ENCODE measurements around the gene MAP2.

MAP2 gene

GRCh38 chr2:209763106-209763505 is 339.3 kb downstream of the MAP2 start:
- H3K9me3 Mint-ChIP-seq: no peaks in the 10 kb centered on the region
- no peak overlapping the region for H3K27ac Mint-ChIP-seq
- H3K27me3 Mint-ChIP-seq (ENCODE audit: low read depth): peaks cover 5% of the 10 kb centered on the region
- no peaks in the 10 kb centered on the region for H3K36me3 Mint-ChIP-seq (ENCODE audit: low read depth)
- TF ChIP-seq, protein P1, sequence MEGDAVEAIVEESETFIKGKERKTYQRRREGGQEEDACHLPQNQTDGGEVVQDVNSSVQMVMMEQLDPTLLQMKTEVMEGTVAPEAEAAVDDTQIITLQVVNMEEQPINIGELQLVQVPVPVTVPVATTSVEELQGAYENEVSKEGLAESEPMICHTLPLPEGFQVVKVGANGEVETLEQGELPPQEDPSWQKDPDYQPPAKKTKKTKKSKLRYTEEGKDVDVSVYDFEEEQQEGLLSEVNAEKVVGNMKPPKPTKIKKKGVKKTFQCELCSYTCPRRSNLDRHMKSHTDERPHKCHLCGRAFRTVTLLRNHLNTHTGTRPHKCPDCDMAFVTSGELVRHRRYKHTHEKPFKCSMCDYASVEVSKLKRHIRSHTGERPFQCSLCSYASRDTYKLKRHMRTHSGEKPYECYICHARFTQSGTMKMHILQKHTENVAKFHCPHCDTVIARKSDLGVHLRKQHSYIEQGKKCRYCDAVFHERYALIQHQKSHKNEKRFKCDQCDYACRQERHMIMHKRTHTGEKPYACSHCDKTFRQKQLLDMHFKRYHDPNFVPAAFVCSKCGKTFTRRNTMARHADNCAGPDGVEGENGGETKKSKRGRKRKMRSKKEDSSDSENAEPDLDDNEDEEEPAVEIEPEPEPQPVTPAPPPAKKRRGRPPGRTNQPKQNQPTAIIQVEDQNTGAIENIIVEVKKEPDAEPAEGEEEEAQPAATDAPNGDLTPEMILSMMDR (IDR thresholded peaks at IDR 0.05; ENCODE audit: unreplicated experiment in 3 of 3): no peak
- H3K4me1 Mint-ChIP-seq: no peaks in the 10 kb centered on the region
- H3K4me3 Mint-ChIP-seq: no peak overlapping the region

DNA sequence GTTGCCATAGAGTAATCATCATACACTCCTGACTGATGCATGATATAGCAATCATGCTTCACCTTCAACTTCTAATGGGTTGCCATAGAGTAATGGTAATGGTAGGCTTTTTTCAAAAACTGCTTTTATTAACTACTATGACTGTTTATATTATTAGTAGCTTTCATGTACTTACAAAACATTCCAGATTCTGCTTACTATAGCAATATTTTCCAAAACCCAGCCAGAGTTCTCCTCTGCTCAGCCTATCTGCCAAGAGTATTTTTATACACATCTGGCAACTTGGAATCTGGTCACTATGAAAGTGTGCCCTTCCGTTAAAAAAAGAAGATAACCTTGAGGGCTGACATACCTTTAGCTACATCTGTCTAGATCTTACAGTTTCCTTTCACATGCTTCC is 342.8 kb downstream of the MAP2 start:
- Mint-ChIP-seq H3K27ac (no peak overlapping the region), H3K4me3 (no peak overlapping the region), H3K4me1 (no peaks in the 10 kb centered on the region), H3K9me3 (no peaks in the 10 kb centered on the region), H3K27me3 (ENCODE audit: low read depth) (peaks cover 19% of the 10 kb centered on the region), H3K36me3 (ENCODE audit: low read depth) (no peaks in the 10 kb centered on the region)
- TF ChIP-seq, protein P1 (IDR thresholded peaks at IDR 0.05; ENCODE audit: unreplicated experiment in 3 of 3): no peak

GRCh38 chr2:209767316-209767715 is 343.5 kb downstream of the MAP2 start:
- H3K27ac Mint-ChIP-seq: no peak overlapping the region
- TF ChIP-seq, protein P1 (IDR thresholded peaks at IDR 0.05; ENCODE audit: unreplicated experiment in 3 of 3): no peak
- H3K4me1 Mint-ChIP-seq: no peaks in the 10 kb centered on the region
- peaks cover 19% of the 10 kb centered on the region for H3K27me3 Mint-ChIP-seq (ENCODE audit: low read depth)
- H3K4me3 Mint-ChIP-seq: no peak overlapping the region
- no peaks in the 10 kb centered on the region for H3K36me3 Mint-ChIP-seq (ENCODE audit: low read depth)
- no peaks in the 10 kb centered on the region for H3K9me3 Mint-ChIP-seq

- peak overlapping the region in 1 of 3 experiments; percentile 42 for H3K4me3 Mint-ChIP-seq
- peaks cover 25% of the 10 kb centered on the region for H3K27me3 Mint-ChIP-seq (ENCODE audit: low read depth)
- H3K4me1 Mint-ChIP-seq: no peaks in the 10 kb centered on the region
- H3K9me3 Mint-ChIP-seq: no peaks in the 10 kb centered on the region
- TF ChIP-seq, protein P1 (IDR thresholded peaks at IDR 0.05; ENCODE audit: unreplicated experiment in 3 of 3): no peak
- H3K36me3 Mint-ChIP-seq (ENCODE audit: low read depth): no peaks in the 10 kb centered on the region
- H3K27ac Mint-ChIP-seq: no peak overlapping the region
Observed at GRCh38 chr2:209768557-209768956, 344.7 kb downstream of the MAP2 start.

DNA sequence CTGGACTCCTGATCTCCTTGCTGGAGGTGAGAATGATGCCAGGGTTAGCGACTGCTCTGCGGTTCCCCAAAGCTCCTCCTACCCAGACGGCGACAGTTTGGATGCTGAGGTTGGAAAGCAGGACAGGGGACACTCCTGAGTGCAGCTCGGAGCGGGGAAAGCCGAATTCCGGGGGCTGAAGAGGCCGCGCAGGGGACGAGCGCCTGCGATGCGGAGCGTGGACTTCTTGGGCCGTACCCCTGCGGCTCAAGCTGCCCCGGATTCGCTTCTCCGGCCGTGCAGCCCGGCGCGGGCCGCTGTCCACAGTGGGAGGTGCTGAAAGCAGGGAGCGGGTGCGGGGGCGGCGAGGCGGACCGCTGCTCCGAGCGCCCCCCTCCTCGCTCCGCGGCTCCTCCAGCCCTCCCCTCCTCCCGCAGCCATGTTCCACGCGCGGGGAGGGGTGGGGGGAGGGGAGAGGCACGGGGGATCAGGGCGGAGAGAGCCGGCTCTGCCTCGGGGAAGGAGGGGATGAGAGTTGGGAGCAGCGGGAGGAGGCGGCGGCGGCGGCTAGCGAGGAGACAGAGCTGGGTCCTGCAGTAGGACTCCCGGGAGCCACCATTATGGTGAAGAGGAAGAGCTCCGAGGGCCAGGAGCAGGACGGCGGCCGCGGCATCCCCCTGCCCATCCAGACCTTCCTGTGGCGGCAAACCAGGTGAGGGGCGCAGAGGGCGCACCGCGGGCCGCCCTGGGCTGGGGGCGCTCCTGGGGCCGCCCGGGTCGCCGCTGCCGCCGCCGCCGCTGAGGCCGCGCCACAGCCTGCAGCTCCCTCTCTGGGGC is 347.8 kb downstream of the MAP2 start, which contains the start of gene UNC80:
TSS of gene UNC80 (plus strand) at position 359 of the 816 bp plus-strand sequence. CDS start at position 600, 241 bp downstream.
- H3K27me3 Mint-ChIP-seq (ENCODE audit: low read depth): peaks cover 38% of the 10 kb centered on the region
- no peak within 1 kb of the TSS for H3K27ac Mint-ChIP-seq
- H3K36me3 Mint-ChIP-seq (ENCODE audit: low read depth): no peaks in the 10 kb centered on the region
- H3K9me3 Mint-ChIP-seq: no peaks in the 10 kb centered on the region
- H3K4me3 Mint-ChIP-seq: peak within 1 kb of the TSS; percentile 78 to 83 (median 82)
- no peaks in the 10 kb centered on the region for H3K4me1 Mint-ChIP-seq
- TF ChIP-seq, protein P1 (IDR thresholded peaks at IDR 0.05; ENCODE audit: unreplicated experiment in 3 of 3): no peak

DNA sequence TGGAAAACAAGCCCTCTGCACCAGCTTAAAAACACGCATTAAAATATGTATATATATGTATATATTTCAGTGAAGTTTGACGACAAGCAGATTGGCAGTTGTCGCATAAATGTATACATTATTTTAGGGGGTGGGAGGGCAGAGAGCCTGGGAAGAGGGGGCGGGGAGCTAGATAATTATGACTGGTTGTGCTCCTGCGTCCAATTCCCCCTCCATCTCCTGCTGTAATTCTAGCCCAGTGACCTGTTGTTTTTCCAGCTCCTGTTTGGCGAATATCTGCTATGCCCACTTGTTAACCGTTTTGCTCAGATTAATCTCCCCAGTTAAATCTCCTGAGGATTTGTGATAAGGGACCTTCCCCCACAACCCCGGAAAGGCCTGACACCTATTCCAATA is 348.4 kb downstream of the MAP2 start:
- TF ChIP-seq, protein P1 (IDR thresholded peaks at IDR 0.05; ENCODE audit: unreplicated experiment in 3 of 3): no peak
- no peaks in the 10 kb centered on the region for H3K36me3 Mint-ChIP-seq (ENCODE audit: low read depth)
- no peak overlapping the region for H3K27ac Mint-ChIP-seq
- peaks cover 38% of the 10 kb centered on the region for H3K27me3 Mint-ChIP-seq (ENCODE audit: low read depth)
- no peaks in the 10 kb centered on the region for H3K9me3 Mint-ChIP-seq
- peak overlapping the region; percentile 78 to 83 (median 82) for H3K4me3 Mint-ChIP-seq
- no peaks in the 10 kb centered on the region for H3K4me1 Mint-ChIP-seq
